ENCODE measurements around the gene INPP5E. TPM values are rescaled to one million over a fixed set of nuclear protein-coding genes. Genes with fewer than 3 reads are reported as not detected.

The INPP5E gene
- total and polyA plus RNA-seq, 10 of the 15 experiments (the other 5 are each of a cell fraction or from before 2014, with no cell fraction given), result 0.24 to 16.0 (median 5.3) TPM

DNA sequence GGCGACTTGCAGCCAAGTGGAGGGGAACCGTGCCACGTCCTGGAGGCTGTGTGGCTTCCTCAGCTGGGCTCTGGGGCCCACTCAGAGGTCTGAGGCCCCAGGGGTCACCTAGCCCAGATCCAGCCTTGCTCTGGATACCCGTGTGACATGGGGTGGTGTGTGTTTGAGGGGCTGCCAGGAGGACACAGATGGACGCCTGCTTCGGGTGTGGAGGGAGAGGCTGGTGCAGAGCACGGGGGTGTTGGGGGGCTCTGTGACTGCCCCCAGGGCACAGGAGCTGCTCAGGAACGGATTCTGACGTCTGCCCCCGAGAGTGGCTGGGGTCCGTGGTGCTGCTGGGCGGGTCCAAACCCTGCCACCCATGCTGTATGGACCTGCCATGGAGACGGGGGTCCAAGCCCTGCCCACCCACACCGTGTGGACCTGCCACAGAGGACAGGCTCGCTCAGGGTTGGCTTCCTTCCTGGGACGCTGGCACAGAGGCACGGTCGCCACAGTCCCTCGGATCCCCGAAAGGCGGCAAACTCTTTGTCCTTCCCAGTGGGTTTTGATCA, 10.5 kb downstream of the INPP5E start:
- Histone ChIP-seq H3K27me3 (replicated peaks in 1 of 2; ENCODE audit: control insufficient read depth in 2 of 2, insufficient read depth in 2 of 2, low read length in 1 of 2) (no peaks in the 10 kb centered on the region), H4K20me1 (ENCODE audit: control insufficient read depth, insufficient read depth) (no peaks in the 10 kb centered on the region), H3K4me1 (ENCODE audit: control insufficient read depth, insufficient read depth, low read length) (no peaks in the 10 kb centered on the region), H3K4me2 (ENCODE audit: control insufficient read depth, insufficient read depth) (no peak overlapping the region), H3K36me3 (ENCODE audit: control insufficient read depth in 2 of 2, insufficient read depth in 2 of 2, low read length in 1 of 2) (peaks cover 0 to 15% of the 10 kb centered on the region in 2 experiments; a peak in 3 of 4 replicates), H3K27ac (ENCODE audit: control insufficient read depth, insufficient read depth) (no peak overlapping the region), H3K79me2 (ENCODE audit: control insufficient read depth, insufficient read depth, low read length) (no peaks in the 10 kb centered on the region), H3K9ac (ENCODE audit: control insufficient read depth, insufficient read depth, low read length) (no peak overlapping the region), H3K9me3 (replicated peaks; ENCODE audit: control insufficient read depth, insufficient read depth, low read length) (no peaks in the 10 kb centered on the region), H2AFZ (ENCODE audit: control insufficient read depth, low read depth, low read length) (no peak overlapping the region), H3K4me3 (no peak overlapping the region)
- ATAC-seq (no peak; the same call in 2 of the 3 replicates), FAIRE-seq (no peak), DNase-seq (ENCODE audit: low read depth, low spot score) (no peak)
- TF ChIP-seq TCF3 (IDR thresholded peaks at IDR 0.05; ENCODE audit: borderline replicate concordance, insufficient read depth, low read depth, low read length), result no peak
- TF ChIP-seq SUPT20H (IDR thresholded peaks at IDR 0.05; ENCODE audit: borderline replicate concordance, control insufficient read depth, low read depth, low read length), result no peak
- no peak for TF ChIP-seq SRF (IDR thresholded peaks at IDR 0.05; ENCODE audit: low read depth in 2 of 2, low read length in 2 of 2)
- TF ChIP-seq, protein P1, sequence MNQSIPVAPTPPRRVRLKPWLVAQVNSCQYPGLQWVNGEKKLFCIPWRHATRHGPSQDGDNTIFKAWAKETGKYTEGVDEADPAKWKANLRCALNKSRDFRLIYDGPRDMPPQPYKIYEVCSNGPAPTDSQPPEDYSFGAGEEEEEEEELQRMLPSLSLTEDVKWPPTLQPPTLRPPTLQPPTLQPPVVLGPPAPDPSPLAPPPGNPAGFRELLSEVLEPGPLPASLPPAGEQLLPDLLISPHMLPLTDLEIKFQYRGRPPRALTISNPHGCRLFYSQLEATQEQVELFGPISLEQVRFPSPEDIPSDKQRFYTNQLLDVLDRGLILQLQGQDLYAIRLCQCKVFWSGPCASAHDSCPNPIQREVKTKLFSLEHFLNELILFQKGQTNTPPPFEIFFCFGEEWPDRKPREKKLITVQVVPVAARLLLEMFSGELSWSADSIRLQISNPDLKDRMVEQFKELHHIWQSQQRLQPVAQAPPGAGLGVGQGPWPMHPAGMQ (IDR thresholded peaks at IDR 0.05; ENCODE audit: borderline replicate concordance), result no peak
- no peak for TF ChIP-seq RCOR1 (conservative IDR thresholded peaks at IDR 0.05; ENCODE audit: low read depth, low read length)
- TF ChIP-seq, protein P2, sequence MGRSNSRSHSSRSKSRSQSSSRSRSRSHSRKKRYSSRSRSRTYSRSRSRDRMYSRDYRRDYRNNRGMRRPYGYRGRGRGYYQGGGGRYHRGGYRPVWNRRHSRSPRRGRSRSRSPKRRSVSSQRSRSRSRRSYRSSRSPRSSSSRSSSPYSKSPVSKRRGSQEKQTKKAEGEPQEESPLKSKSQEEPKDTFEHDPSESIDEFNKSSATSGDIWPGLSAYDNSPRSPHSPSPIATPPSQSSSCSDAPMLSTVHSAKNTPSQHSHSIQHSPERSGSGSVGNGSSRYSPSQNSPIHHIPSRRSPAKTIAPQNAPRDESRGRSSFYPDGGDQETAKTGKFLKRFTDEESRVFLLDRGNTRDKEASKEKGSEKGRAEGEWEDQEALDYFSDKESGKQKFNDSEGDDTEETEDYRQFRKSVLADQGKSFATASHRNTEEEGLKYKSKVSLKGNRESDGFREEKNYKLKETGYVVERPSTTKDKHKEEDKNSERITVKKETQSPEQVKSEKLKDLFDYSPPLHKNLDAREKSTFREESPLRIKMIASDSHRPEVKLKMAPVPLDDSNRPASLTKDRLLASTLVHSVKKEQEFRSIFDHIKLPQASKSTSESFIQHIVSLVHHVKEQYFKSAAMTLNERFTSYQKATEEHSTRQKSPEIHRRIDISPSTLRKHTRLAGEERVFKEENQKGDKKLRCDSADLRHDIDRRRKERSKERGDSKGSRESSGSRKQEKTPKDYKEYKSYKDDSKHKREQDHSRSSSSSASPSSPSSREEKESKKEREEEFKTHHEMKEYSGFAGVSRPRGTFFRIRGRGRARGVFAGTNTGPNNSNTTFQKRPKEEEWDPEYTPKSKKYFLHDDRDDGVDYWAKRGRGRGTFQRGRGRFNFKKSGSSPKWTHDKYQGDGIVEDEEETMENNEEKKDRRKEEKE (IDR thresholded peaks at IDR 0.05), result no peak
- no peak for TF ChIP-seq BRCA1 (IDR thresholded peaks at IDR 0.05; ENCODE audit: low read depth, low read length)
- no peak for TF ChIP-seq ETV6 (conservative IDR thresholded peaks at IDR 0.05 in 1 of 2, IDR thresholded peaks at IDR 0.05 in 1 of 2; ENCODE audit: borderline replicate concordance in 1 of 2, low read depth in 1 of 2)
- no peak for TF ChIP-seq RUNX3 (IDR thresholded peaks at IDR 0.05; ENCODE audit: low read length)
- no peak for TF ChIP-seq POLR2AphosphoS2 (IDR thresholded peaks at IDR 0.05; ENCODE audit: low read depth, low read length)
- TF ChIP-seq, protein P3, sequence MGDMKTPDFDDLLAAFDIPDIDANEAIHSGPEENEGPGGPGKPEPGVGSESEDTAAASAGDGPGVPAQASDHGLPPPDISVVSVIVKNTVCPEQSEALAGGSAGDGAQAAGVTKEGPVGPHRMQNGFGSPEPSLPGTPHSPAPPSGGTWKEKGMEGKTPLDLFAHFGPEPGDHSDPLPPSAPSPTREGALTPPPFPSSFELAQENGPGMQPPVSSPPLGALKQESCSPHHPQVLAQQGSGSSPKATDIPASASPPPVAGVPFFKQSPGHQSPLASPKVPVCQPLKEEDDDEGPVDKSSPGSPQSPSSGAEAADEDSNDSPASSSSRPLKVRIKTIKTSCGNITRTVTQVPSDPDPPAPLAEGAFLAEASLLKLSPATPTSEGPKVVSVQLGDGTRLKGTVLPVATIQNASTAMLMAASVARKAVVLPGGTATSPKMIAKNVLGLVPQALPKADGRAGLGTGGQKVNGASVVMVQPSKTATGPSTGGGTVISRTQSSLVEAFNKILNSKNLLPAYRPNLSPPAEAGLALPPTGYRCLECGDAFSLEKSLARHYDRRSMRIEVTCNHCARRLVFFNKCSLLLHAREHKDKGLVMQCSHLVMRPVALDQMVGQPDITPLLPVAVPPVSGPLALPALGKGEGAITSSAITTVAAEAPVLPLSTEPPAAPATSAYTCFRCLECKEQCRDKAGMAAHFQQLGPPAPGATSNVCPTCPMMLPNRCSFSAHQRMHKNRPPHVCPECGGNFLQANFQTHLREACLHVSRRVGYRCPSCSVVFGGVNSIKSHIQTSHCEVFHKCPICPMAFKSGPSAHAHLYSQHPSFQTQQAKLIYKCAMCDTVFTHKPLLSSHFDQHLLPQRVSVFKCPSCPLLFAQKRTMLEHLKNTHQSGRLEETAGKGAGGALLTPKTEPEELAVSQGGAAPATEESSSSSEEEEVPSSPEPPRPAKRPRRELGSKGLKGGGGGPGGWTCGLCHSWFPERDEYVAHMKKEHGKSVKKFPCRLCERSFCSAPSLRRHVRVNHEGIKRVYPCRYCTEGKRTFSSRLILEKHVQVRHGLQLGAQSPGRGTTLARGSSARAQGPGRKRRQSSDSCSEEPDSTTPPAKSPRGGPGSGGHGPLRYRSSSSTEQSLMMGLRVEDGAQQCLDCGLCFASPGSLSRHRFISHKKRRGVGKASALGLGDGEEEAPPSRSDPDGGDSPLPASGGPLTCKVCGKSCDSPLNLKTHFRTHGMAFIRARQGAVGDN (IDR thresholded peaks at IDR 0.05), result no peak
- TF ChIP-seq ASH2L (IDR thresholded peaks at IDR 0.05; ENCODE audit: borderline replicate concordance, low read depth), result no peak
- TF ChIP-seq RB1 (IDR thresholded peaks at IDR 0.05; ENCODE audit: borderline replicate concordance), result no peak
- no peak for TF ChIP-seq MEF2B (IDR thresholded peaks at IDR 0.05; ENCODE audit: partially characterized antibody, poor library complexity, severe bottlenecking)
- TF ChIP-seq TAF1 (IDR thresholded peaks at IDR 0.05; ENCODE audit: borderline replicate concordance, low read depth, low read length), result no peak
- TF ChIP-seq POU2F2 (IDR thresholded peaks at IDR 0.05; ENCODE audit: borderline replicate concordance, low read depth, low read length), result no peak
- TF ChIP-seq RBBP5 (conservative IDR thresholded peaks at IDR 0.05), result no peak
- ChIA-PET SMC1A (ENCODE audit: uncharacterized antibody, unreplicated experiment) (no interaction called here), RAD21 (ENCODE audit: unreplicated experiment) (no interaction called here), CTCF (no interaction called here), POLR2A (no interaction called here)
- intact Hi-C loops (cut with micrococcal nuclease; ENCODE audit: unreplicated experiment) (no loop called here), in situ Hi-C loops (cut with MboI) (no loop called here)
- BruUV-seq (replicated peaks), result TSS peak; percentile 79
- 71% methylated on average over 16 of the region's 21 CpGs for whole genome bisulfite sequencing (ENCODE audit: insufficient coverage, insufficient replicate concordance, low lambda C conversion rate, missing lambda C conversion rate)

All from GM12878 (cell line).